Common myeloid progenitor, CD34-positive (primary cell): Measurements from ENCODE around the gene CCDC85C.

Source experiments
- CTCF ChIA-PET: fragments of 350-600 bp; sonication (Branson Sonifier 250); formaldehyde crosslinking; loops from one replicate; lab custom pipeline; 2021; ENCODE audit warnings: antibody characterized with exemption; lab: Charles Lee
- POLR2A ChIA-PET: fragments of 350-600 bp; sonication (Branson Sonifier 250); formaldehyde crosslinking; loops from one replicate; lab custom pipeline; 2021; ENCODE audit warnings: antibody characterized with exemption; lab: Charles Lee
- DNase-seq, 3 donors: peaks; one replicate each; pipeline versions ENCODE4 v3.0.0 to v3.0.0-alpha.2; 2013
- H3K27ac ChIP-seq, 2 experiments: 1 replicate in 1 of 2; 2 replicates in 1 of 2; pipeline ENCODE4 v1.7.0; 2013; ENCODE audit warnings: inconsistent platforms in 2 of 2, low read length in 2 of 2, mild to moderate bottlenecking in 2 of 2, low read depth in 1 of 2, moderate library complexity in 1 of 2; ENCODE audit not compliant: severe bottlenecking in 2 of 2, insufficient read depth in 1 of 2, poor library complexity in 1 of 2
- H3K27me3 ChIP-seq, 5 experiments: replicated peaks in 2 of 5; 1 replicate in 3 of 5; 2 replicates in 2 of 5; pipeline versions ENCODE4 v1.6.1 to v1.7.0; 2013; ENCODE audit warnings: low read length in 4 of 5, mild to moderate bottlenecking in 2 of 5, moderate library complexity in 2 of 5, inconsistent platforms in 1 of 5; ENCODE audit not compliant: insufficient read depth in 5 of 5, control insufficient read depth in 4 of 5
- H3K36me3 ChIP-seq, 4 experiments: 1 replicate in 2 of 4; 2 replicates in 2 of 4; pipeline versions ENCODE4 v1.6.1 to v1.7.0; 2013; ENCODE audit warnings: low read length in 3 of 4, control low read depth in 1 of 4, mild to moderate bottlenecking in 1 of 4; ENCODE audit not compliant: control insufficient read depth in 4 of 4, insufficient read depth in 4 of 4
- H3K4me1 ChIP-seq, 4 experiments: 1 replicate in 3 of 4; 2 replicates in 1 of 4; pipeline versions ENCODE4 v1.6.1 to v1.7.1; 2013; ENCODE audit warnings: low read length in 3 of 4, mild to moderate bottlenecking in 3 of 4, control low read depth in 1 of 4, inconsistent platforms in 1 of 4, moderate library complexity in 1 of 4; ENCODE audit not compliant: control insufficient read depth in 4 of 4, insufficient read depth in 4 of 4; ENCODE audit errors: control extremely low read depth in 1 of 4
- H3K4me3 ChIP-seq, 7 experiments: 1 replicate in 4 of 7; 2 replicates in 3 of 7; pipeline versions ENCODE4 v1.5.1 to v1.7.0; 2013; ENCODE audit warnings: mild to moderate bottlenecking in 7 of 7, low read length in 6 of 7, moderate library complexity in 6 of 7, inconsistent platforms in 2 of 7, low read depth in 2 of 7, control low read depth in 1 of 7; ENCODE audit not compliant: insufficient read depth in 4 of 7, control insufficient read depth in 1 of 7; ENCODE audit errors: extremely low read depth in 1 of 7
- H3K9me3 ChIP-seq, 5 experiments: 1 replicate in 4 of 5; 2 replicates in 1 of 5; pipeline versions ENCODE4 v1.6.1 to v1.7.1; 2013; ENCODE audit warnings: low read length in 4 of 5, mild to moderate bottlenecking in 2 of 5, inconsistent platforms in 1 of 5, low read depth in 1 of 5, moderate library complexity in 1 of 5; ENCODE audit not compliant: control insufficient read depth in 4 of 5, insufficient read depth in 2 of 5; ENCODE audit errors: control extremely low read depth in 1 of 5
- WGBS: methylation state at CpG from one replicate; pipeline ENCODE4 v1.1.5; 2013; ENCODE audit not compliant: insufficient coverage; 5-methylcytosine and 5-hydroxymethylcytosine counted together

CCDC85C gene

GRCh38 chr14:99516871-99517642 lies 87.0 kb downstream of the CCDC85C start:
- H3K36me3 ChIP-seq, result peaks cover 0 to 16% (median 8%) of the 10 kb centered on the region in 4 experiments
- H3K27me3 ChIP-seq, result no peaks in the 10 kb centered on the region
- DNase-seq, result no peak
- no peak overlapping the region for H3K4me3 ChIP-seq
- WGBS, result 97% methylated on average over 13 of the region's 14 CpGs
- no peaks in the 10 kb centered on the region for H3K9me3 ChIP-seq
- no peak overlapping the region for H3K27ac ChIP-seq
- ChIA-PET CTCF (interaction anchor here (0.9 to 3.2 kb wide), 10 partner anchors 9 to 371 kb away, joined by 3 to 11 read pairs (median 4); no protein-coding TSS in a partner anchor), POLR2A (no interaction called here)
- H3K4me1 ChIP-seq, result no peaks in the 10 kb centered on the region

- 90% methylated on average over 19 of the region's 24 CpGs for WGBS
- ChIA-PET CTCF (interaction anchor here (1.0 to 3.2 kb wide), 4 partner anchors 13 to 114 kb away, joined by 3 to 11 read pairs (median 4); no protein-coding TSS in a partner anchor), POLR2A (interaction anchor here (0.7 kb wide), 1 partner anchor 88 kb away, joined by 3 read pairs; the partner anchor contains the start of gene CCDC85C)
- DNase-seq, result no peak
- Histone ChIP-seq H3K9me3 (no peaks in the 10 kb centered on the region), H3K27ac (no peak overlapping the region), H3K4me3 (no peak overlapping the region), H3K27me3 (no peaks in the 10 kb centered on the region), H3K4me1 (no peaks in the 10 kb centered on the region), H3K36me3 (peaks cover 1 to 22% (median 14%) of the 10 kb centered on the region in 4 experiments)
These were observed 87.7 kb downstream of the CCDC85C start for GRCh38 chr14:99516156-99516870.

GRCh38 chr14:99515301-99516155 lies 88.5 kb downstream of the CCDC85C start:
- no peaks in the 10 kb centered on the region for H3K4me1 ChIP-seq
- no peak overlapping the region for H3K4me3 ChIP-seq
- H3K27ac ChIP-seq, result no peak overlapping the region
- H3K36me3 ChIP-seq, result peaks cover 5 to 23% (median 21%) of the 10 kb centered on the region in 4 experiments
- ChIA-PET CTCF (interaction anchor here (3.2 kb wide), 1 partner anchor 113 kb away, joined by 11 read pairs; no protein-coding TSS in a partner anchor), POLR2A (interaction anchor here (0.7 kb wide), 1 partner anchor 88 kb away, joined by 3 read pairs; the partner anchor contains the start of gene CCDC85C)
- no peak for DNase-seq
- H3K9me3 ChIP-seq, result no peaks in the 10 kb centered on the region
- 89% methylated on average over 20 of the region's 27 CpGs for WGBS
- no peaks in the 10 kb centered on the region for H3K27me3 ChIP-seq

GRCh38 chr14:99514552-99515300 lies 89.3 kb downstream of the CCDC85C start:
- Histone ChIP-seq H3K4me3 (no peak overlapping the region), H3K4me1 (no peaks in the 10 kb centered on the region), H3K27me3 (no peaks in the 10 kb centered on the region), H3K36me3 (peaks cover 5 to 29% (median 22%) of the 10 kb centered on the region in 4 experiments), H3K27ac (no peak overlapping the region), H3K9me3 (no peaks in the 10 kb centered on the region)
- CTCF ChIA-PET, result interaction anchor here (3.2 kb wide), 1 partner anchor 114 kb away, joined by 11 read pairs; no protein-coding TSS in a partner anchor
- WGBS, result 96% methylated on average over 16 of the region's 20 CpGs
- POLR2A ChIA-PET, result no interaction called here
- DNase-seq, result no peak

- WGBS, result 90% methylated on average over 12 of the region's 13 CpGs
- H3K36me3 ChIP-seq, result peaks cover 5 to 35% (median 29%) of the 10 kb centered on the region in 4 experiments
- CTCF ChIA-PET, result interaction anchor here (1.2 kb wide), 1 partner anchor 362 kb away, joined by 3 read pairs; no protein-coding TSS in a partner anchor
These were observed 90.0 kb downstream of the CCDC85C start for GRCh38 chr14:99513946-99514551.

More at GRCh38 chr14:99513946-99514551, 90.0 kb downstream of the CCDC85C start:
- Histone ChIP-seq H3K27ac (no peak overlapping the region), H3K4me3 (no peak overlapping the region), H3K9me3 (no peaks in the 10 kb centered on the region), H3K27me3 (no peaks in the 10 kb centered on the region), H3K4me1 (no peaks in the 10 kb centered on the region)
- no peak for DNase-seq
- POLR2A ChIA-PET, result no interaction called here
